Lung (tissue), 12 donors: ENCODE measurements around the gene PRKCH. TPM values are rescaled to one million over a fixed set of nuclear protein-coding genes. Genes with fewer than 3 reads are reported as not detected.

Experiments used
- ATAC-seq: fragments of 200-7000 bp; cut with Tn5 transposase; one replicate; pipeline ENCODE4 v1.9.1; 2020; ENCODE audit warnings: moderate number of reproducible peaks; ENCODE audit not compliant: insufficient read depth, low FRiP score
- DNase-seq, 3 donors: peaks; one replicate each; pipeline ENCODE4 v3.0.0-alpha.2; 2013 to 2017
- H3K27ac ChIP-seq, 2 donors: one replicate each; pipeline ENCODE4 v1.5.1; 2013; ENCODE audit warnings: mild to moderate bottlenecking in 2 of 2, moderate library complexity in 2 of 2, control low read depth in 1 of 2, inconsistent platforms in 1 of 2, low read depth in 1 of 2, low read length in 1 of 2
- H3K27me3 ChIP-seq, 3 donors: one replicate each; pipeline ENCODE4 v1.5.1; 2013; ENCODE audit warnings: low read length in 2 of 3; ENCODE audit not compliant: control insufficient read depth in 3 of 3, insufficient read depth in 3 of 3
- H3K36me3 ChIP-seq, 4 donors: one replicate each; pipeline ENCODE4 v1.5.1; 2013; ENCODE audit warnings: low read length in 4 of 4, mild to moderate bottlenecking in 1 of 4, moderate library complexity in 1 of 4; ENCODE audit not compliant: control insufficient read depth in 4 of 4, insufficient read depth in 4 of 4
- H3K4me1 ChIP-seq, 5 donors: one replicate each; pipeline ENCODE4 v1.5.1; 2013; ENCODE audit warnings: low read length in 5 of 5, mild to moderate bottlenecking in 2 of 5, moderate library complexity in 1 of 5; ENCODE audit not compliant: control insufficient read depth in 5 of 5, insufficient read depth in 5 of 5
- H3K4me3 ChIP-seq: one replicate; pipeline ENCODE4 v1.5.1; 2013; ENCODE audit warnings: mild to moderate bottlenecking, control low read depth, moderate library complexity
- H3K9ac ChIP-seq, 2 donors: one replicate each; pipeline ENCODE4 v1.5.1; 2013; ENCODE audit warnings: low read length in 2 of 2, control low read depth in 1 of 2; ENCODE audit not compliant: insufficient read depth in 1 of 2
- H3K9me3 ChIP-seq, 4 donors: one replicate each; pipeline ENCODE4 v1.5.1; 2013; ENCODE audit warnings: low read length in 3 of 4, mild to moderate bottlenecking in 1 of 4, moderate library complexity in 1 of 4; ENCODE audit not compliant: control insufficient read depth in 4 of 4, insufficient read depth in 3 of 4
- CTCF ChIP-seq: IDR thresholded peaks from 2 replicates; pipeline ENCODE4 v1.5.1; 2012; ENCODE audit warnings: mild to moderate bottlenecking; ENCODE audit errors: control extremely low read depth, extremely low read depth
- WGBS, 2 donors: extraction: QIAGEN DNeasy Blood & Tissue Kit; methylation state at CpG; one replicate each; pipeline ENCODE4 v1.1.7; 2013; 5-methylcytosine and 5-hydroxymethylcytosine counted together
- polyA plus RNA-seq, 2 donors: library from polyadenylated mRNA; stranded (reverse); fragments of 200-250 nt; gene quantifications; one replicate each; pipeline ENCODE4 v1.2.1, GENCODE V29; 2013
- total RNA-seq, 2 donors: library from RNA; depleted of rRNA in 1 of 2; stranded (reverse); fragments of >200 nt in 1 of 2; gene quantifications; one replicate each; pipeline ENCODE4 v1.2.1, GENCODE V29; 2014 to 2021
- donor health status: control.
- donor health status: control.
- donor health status: Bipolar disorder and iron deficiency.
- donor health status: healthy.
- donor health status: DM: yes; HTN: yes; CAD: no.

The PRKCH gene
- total and polyA plus RNA-seq, 4 donors, result 12.9 to 126 (median 51.4) TPM

GRCh38 chr14:61344437-61345150 lies 23.2 kb downstream of the PRKCH start:
- Histone ChIP-seq H3K4me3 (no peak overlapping the region), H3K4me1 (peaks cover 0 to 17% (median 0%) of the 10 kb centered on the region in 5 donors)
- ATAC-seq, result peak; percentile 61

GRCh38 chr14:61345151-61345482 lies 23.7 kb downstream of the PRKCH start:
- H3K27ac ChIP-seq, result no peak overlapping the region
- H3K4me3 ChIP-seq, result no peak overlapping the region
- H3K36me3 ChIP-seq, result no peaks in the 10 kb centered on the region
- H3K4me1 ChIP-seq, result peaks cover 0 to 14% (median 0%) of the 10 kb centered on the region in 5 donors
- no peaks in the 10 kb centered on the region for H3K27me3 ChIP-seq
- DNase-seq (no peak), ATAC-seq (no peak)
- no peaks in the 10 kb centered on the region for H3K9me3 ChIP-seq
- H3K9ac ChIP-seq, result no peak overlapping the region
- 50 to 51% methylated on average over 2 of the region's 2 CpGs for WGBS, 2 donors
- no peak for TF ChIP-seq CTCF

More at GRCh38 chr14:61344437-61345150, 23.2 kb downstream of the PRKCH start:
- no peaks in the 10 kb centered on the region for H3K36me3 ChIP-seq
- 61 to 65% methylated on average over 7 of the region's 7 CpGs for WGBS, 2 donors
- H3K27ac ChIP-seq, result peak overlapping the region; percentile 55 to 90
- H3K9ac ChIP-seq, result no peak overlapping the region
- DNase-seq, result no peak
- no peaks in the 10 kb centered on the region for H3K9me3 ChIP-seq
- H3K27me3 ChIP-seq, result no peaks in the 10 kb centered on the region
- TF ChIP-seq CTCF, result no peak

GRCh38 chr14:61346221-61346620 lies 24.8 kb downstream of the PRKCH start:
- 51 to 67% methylated on average over 2 of the region's 2 CpGs for WGBS, 2 donors
- TF ChIP-seq CTCF, result no peak
- DNase-seq (no peak), ATAC-seq (no peak)
- peaks cover 0 to 17% (median 0%) of the 10 kb centered on the region in 5 donors for H3K4me1 ChIP-seq
- no peak overlapping the region for H3K9ac ChIP-seq
- H3K27me3 ChIP-seq, result no peaks in the 10 kb centered on the region
- no peaks in the 10 kb centered on the region for H3K9me3 ChIP-seq
- no peak overlapping the region for H3K4me3 ChIP-seq
- no peak overlapping the region for H3K27ac ChIP-seq
- no peaks in the 10 kb centered on the region for H3K36me3 ChIP-seq

GRCh38 chr14:61346793-61347192 lies 25.4 kb downstream of the PRKCH start:
- ATAC-seq, result no peak

More at GRCh38 chr14:61346793-61347192, 25.4 kb downstream of the PRKCH start:
- TF ChIP-seq CTCF, result no peak
- Histone ChIP-seq H3K36me3 (no peaks in the 10 kb centered on the region), H3K9me3 (no peaks in the 10 kb centered on the region), H3K27me3 (no peaks in the 10 kb centered on the region), H3K9ac (no peak overlapping the region), H3K27ac (peak overlapping the region in 1 of 2 donors; percentile 52), H3K4me1 (peaks cover 0 to 16% (median 0%) of the 10 kb centered on the region in 5 donors), H3K4me3 (no peak overlapping the region)
- DNase-seq, result no peak
- 68 to 79% methylated on average over 4 of the region's 4 CpGs for WGBS, 2 donors
